Endodermal cell (in vitro differentiated cells): ENCODE data around the gene DNM3. TPM values are rescaled to one million over a fixed set of nuclear protein-coding genes. Genes with fewer than 3 reads are reported as not detected.
A peak's percentile ranks its signal among the peaks of the same experiment; 100 is the strongest.

Experiments
- DNase-seq: peaks from one replicate; pipeline ENCODE4 v3.0.0-alpha.2; 2017
- H3K27ac ChIP-seq: 2 replicates; pipeline ENCODE4 v1.5.1; 2013; ENCODE audit warnings: mild to moderate bottlenecking, low read depth, low read length, moderate library complexity
- H3K27me3 ChIP-seq: 2 replicates; pipeline ENCODE4 v1.6.1; 2013; ENCODE audit warnings: mild to moderate bottlenecking, low read length, moderate library complexity; ENCODE audit not compliant: insufficient read depth, control insufficient read depth, poor library complexity, severe bottlenecking
- H3K36me3 ChIP-seq: 2 replicates; pipeline ENCODE4 v1.7.0; 2013; ENCODE audit warnings: mild to moderate bottlenecking, low read length, moderate library complexity; ENCODE audit not compliant: control insufficient read depth, insufficient read depth
- H3K4me1 ChIP-seq: one replicate; pipeline ENCODE4 v1.7.0; 2013; ENCODE audit warnings: low read length; ENCODE audit not compliant: control insufficient read depth, insufficient read depth
- H3K4me3 ChIP-seq: 2 replicates; pipeline ENCODE4 v1.5.1; 2013; ENCODE audit warnings: mild to moderate bottlenecking, low read length, moderate library complexity
- H3K9ac ChIP-seq: 2 replicates; pipeline ENCODE4 v1.6.1; 2013; ENCODE audit warnings: mild to moderate bottlenecking, low read length, moderate library complexity; ENCODE audit not compliant: poor library complexity, severe bottlenecking; ENCODE audit errors: extremely low read depth
- H3K9me3 ChIP-seq: 2 replicates; pipeline ENCODE4 v1.6.1; 2013; ENCODE audit warnings: mild to moderate bottlenecking, low read length, moderate library complexity; ENCODE audit not compliant: control insufficient read depth
- H3K27ac Mint-ChIP-seq: 2 replicates; pipeline ENCODE4 v1.8.0; 2020; ENCODE audit warnings: mixed read lengths
- H3K27me3 Mint-ChIP-seq: 2 replicates; pipeline ENCODE4 v1.8.0; 2021; ENCODE audit warnings: mild to moderate bottlenecking, mixed read lengths; ENCODE audit not compliant: insufficient read depth
- H3K36me3 Mint-ChIP-seq: 2 replicates; pipeline ENCODE4 v1.8.0; 2020; ENCODE audit warnings: low read depth, mixed read lengths
- H3K4me1 Mint-ChIP-seq: 2 replicates; pipeline ENCODE4 v1.8.0; 2020; ENCODE audit warnings: mixed read lengths
- H3K4me3 Mint-ChIP-seq: 2 replicates; pipeline ENCODE4 v1.8.0; 2020; ENCODE audit warnings: mild to moderate bottlenecking, moderate library complexity, mixed read lengths
- H3K9me3 Mint-ChIP-seq: 2 replicates; pipeline ENCODE4 v1.8.0; 2020; ENCODE audit warnings: mild to moderate bottlenecking, mixed read lengths
- CTCF ChIP-seq: fragments of 200-600 bp; sonication (generic); conservative IDR thresholded peaks from 2 replicates; pipeline ENCODE4 v1.5.0; 2021; ENCODE audit warnings: antibody characterized with exemption, mild to moderate bottlenecking
- WGBS, 2 experiments: methylation state at CpG; one replicate each; pipeline versions ENCODE4 v1.1.5 to v1.1.7; 2013; ENCODE audit warnings: missing lambda C conversion rate in 2 of 2, mixed read lengths in 1 of 2; ENCODE audit not compliant: insufficient coverage in 1 of 2, insufficient read length in 1 of 2; 5-methylcytosine and 5-hydroxymethylcytosine counted together
- total RNA-seq, 2 donors: library from RNA; stranded (reverse); fragmentation: NEBNext Ultra II Directional in 1 of 2; extraction: Animal tissue kit (Norgen Biotek cat#: 25700) in 1 of 2; gene quantifications; 2 replicates in 1 of 2; 3 replicates in 1 of 2; pipeline ENCODE4 v1.2.1, GENCODE V29; 2021

The DNM3 gene
- total RNA-seq, 2 donors from 2014 or later, result 0.53 to 1.8 TPM

GRCh38 chr1:172143384-172144055 is 302.2 kb downstream of the DNM3 start:
- Mint-ChIP-seq H3K9me3 (no peaks in the 10 kb centered on the region), H3K4me1 (peaks cover 24% of the 10 kb centered on the region), H3K27me3 (no peaks in the 10 kb centered on the region), H3K36me3 (no peaks in the 10 kb centered on the region), H3K4me3 (no peak overlapping the region), H3K27ac (no peak overlapping the region)
- no peaks in the 10 kb centered on the region for H3K9me3 ChIP-seq
- TF ChIP-seq CTCF, result no peak
- no peak overlapping the region for H3K4me3 ChIP-seq
- peaks cover 4% of the 10 kb centered on the region for H3K4me1 ChIP-seq
- no peak overlapping the region for H3K9ac ChIP-seq
- WGBS, 2 experiments, result 14 to 61% methylated on average over 1 to 3 of the region's 3 CpGs
- no peak for DNase-seq
- H3K27me3 ChIP-seq, result no peaks in the 10 kb centered on the region
- H3K27ac ChIP-seq, result peak overlapping the region; percentile 3
- H3K36me3 ChIP-seq, result no peaks in the 10 kb centered on the region

DNA sequence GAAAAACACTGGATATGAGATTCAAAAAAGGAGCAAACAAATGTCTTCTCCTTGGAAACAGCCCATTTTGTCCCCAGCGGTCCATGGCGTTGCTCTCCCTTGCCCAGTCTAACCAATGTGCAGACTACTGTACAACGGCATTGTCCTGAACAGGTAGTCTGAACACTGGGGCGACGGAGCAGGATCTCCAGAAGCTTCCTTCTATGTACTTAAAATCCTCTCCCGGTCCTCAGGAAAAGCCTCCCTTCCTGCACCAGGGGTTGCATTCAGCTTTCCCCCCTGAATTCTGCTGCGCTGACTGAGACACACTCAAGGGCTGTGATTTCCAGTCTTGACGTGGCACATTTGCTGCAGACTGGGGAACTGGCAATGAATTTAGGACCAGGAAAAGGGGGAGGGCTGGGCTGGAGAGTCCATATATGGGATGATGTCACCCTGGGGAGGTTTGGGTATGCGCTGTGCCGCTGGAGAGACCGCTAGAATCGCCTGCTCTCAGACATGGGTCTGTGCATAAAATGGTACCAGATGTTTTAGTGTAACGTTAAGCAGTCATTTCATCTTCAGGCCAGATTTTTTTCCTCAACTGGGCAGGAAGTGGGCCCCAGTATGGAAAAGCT is 303.3 kb downstream of the DNM3 start:
- Histone ChIP-seq H3K36me3 (no peaks in the 10 kb centered on the region), H3K9me3 (no peaks in the 10 kb centered on the region), H3K4me1 (peaks cover 12% of the 10 kb centered on the region), H3K27ac (peak overlapping the region; percentile 40), H3K4me3 (no peak overlapping the region), H3K9ac (no peak overlapping the region), H3K27me3 (no peaks in the 10 kb centered on the region)
- Mint-ChIP-seq H3K4me3 (no peak overlapping the region), H3K27me3 (no peaks in the 10 kb centered on the region), H3K4me1 (peaks cover 28% of the 10 kb centered on the region), H3K9me3 (no peaks in the 10 kb centered on the region), H3K27ac (no peak overlapping the region), H3K36me3 (no peaks in the 10 kb centered on the region)
- WGBS, 2 experiments, result 91 to 94% methylated on average over 7 to 13 of the region's 13 CpGs
- DNase-seq, result no peak
- TF ChIP-seq CTCF, result no peak

- no peak for DNase-seq
- Mint-ChIP-seq H3K9me3 (no peaks in the 10 kb centered on the region), H3K4me1 (peaks cover 28% of the 10 kb centered on the region), H3K27ac (no peak overlapping the region), H3K27me3 (no peaks in the 10 kb centered on the region), H3K36me3 (no peaks in the 10 kb centered on the region), H3K4me3 (no peak overlapping the region)
- WGBS, 2 experiments, result 75 to 82% methylated on average over 1 to 2 of the region's 2 CpGs
- Histone ChIP-seq H3K4me1 (peaks cover 12% of the 10 kb centered on the region), H3K9ac (no peak overlapping the region), H3K27ac (peak overlapping the region; percentile 37), H3K4me3 (no peak overlapping the region), H3K36me3 (no peaks in the 10 kb centered on the region), H3K9me3 (no peaks in the 10 kb centered on the region), H3K27me3 (no peaks in the 10 kb centered on the region)
- TF ChIP-seq CTCF, result no peak
Observed at GRCh38 chr1:172145231-172145651, 303.9 kb downstream of the DNM3 start.
